Measurements from ENCODE around the gene ADPRHL1. TPM values are rescaled to one million over a fixed set of nuclear protein-coding genes. Genes with fewer than 3 reads are reported as not detected.

ADPRHL1 gene
- polyA plus RNA-seq, 3 donors from 2014 or later = 0.14 to 0.36 TPM; not detected in 1

DNA sequence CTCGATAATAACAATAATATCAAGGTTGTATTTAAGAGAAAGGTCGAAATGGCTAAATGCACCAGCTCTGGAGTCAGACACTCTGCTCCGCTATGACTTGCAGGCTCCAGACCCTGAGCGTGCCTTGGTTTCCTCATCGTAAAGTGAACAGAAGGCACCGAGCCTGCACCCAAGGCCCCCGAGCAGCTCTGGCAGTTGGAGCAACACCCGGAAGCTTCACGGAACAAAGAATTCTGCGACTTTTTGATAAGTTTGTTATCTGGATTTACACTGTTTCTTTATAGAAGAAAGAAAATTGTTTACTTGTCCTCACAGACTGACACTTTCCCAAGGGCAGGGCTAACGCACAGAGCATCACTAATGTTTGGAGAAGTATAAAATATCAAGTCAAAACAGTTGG lies 93.7 kb downstream of the ADPRHL1 start:
- no peaks in the 10 kb centered on the region for H3K36me3 Mint-ChIP-seq
- no peak overlapping the region for H3K27ac Mint-ChIP-seq
- H3K9me3 Mint-ChIP-seq = no peaks in the 10 kb centered on the region
- H3K4me3 Mint-ChIP-seq = no peak overlapping the region
- H3K4me1 Mint-ChIP-seq = peaks cover 0 to 2% of the 10 kb centered on the region in 2 donors
- H3K27me3 Mint-ChIP-seq (ENCODE audit: low read depth in 3 of 3) = peaks cover 6 to 11% (median 7%) of the 10 kb centered on the region in 3 donors
- DNase-seq = no peak

- no peak for DNase-seq
- Mint-ChIP-seq H3K4me1 (peaks cover 0 to 2% of the 10 kb centered on the region in 2 donors), H3K36me3 (no peaks in the 10 kb centered on the region)
Measured at GRCh38 chr13:113358653-113359190, 94.6 kb downstream of the ADPRHL1 start.

DNA sequence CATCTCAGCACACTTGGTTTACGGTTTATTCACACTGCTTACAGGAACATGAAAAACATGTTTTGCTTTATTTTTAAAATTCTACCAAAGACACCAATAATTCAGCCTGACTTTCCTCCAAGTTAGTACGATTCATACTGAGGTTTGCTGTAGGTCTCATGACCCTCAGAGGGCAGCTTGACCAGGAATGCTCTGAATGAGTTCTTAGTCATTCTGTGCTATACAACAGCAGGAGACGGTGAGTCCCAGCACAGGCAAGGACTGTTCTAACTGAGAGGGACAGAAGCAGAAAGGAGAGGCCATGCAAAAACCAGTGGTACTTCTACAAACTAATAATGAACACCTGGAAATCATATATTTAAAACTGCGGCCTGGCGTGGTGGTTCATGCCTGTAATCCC lies 95.8 kb downstream of the ADPRHL1 start:
- H3K4me1 Mint-ChIP-seq = peaks cover 0 to under 1% of the 10 kb centered on the region in 2 donors
- no peak overlapping the region for H3K27ac Mint-ChIP-seq
- H3K27me3 Mint-ChIP-seq (ENCODE audit: low read depth in 3 of 3) = peaks cover 4 to 6% (median 4%) of the 10 kb centered on the region in 3 donors
- no peaks in the 10 kb centered on the region for H3K9me3 Mint-ChIP-seq
- no peak for DNase-seq
- no peaks in the 10 kb centered on the region for H3K36me3 Mint-ChIP-seq
- H3K4me3 Mint-ChIP-seq = no peak overlapping the region

More at GRCh38 chr13:113358653-113359190, 94.6 kb downstream of the ADPRHL1 start:
- H3K4me3 Mint-ChIP-seq = no peak overlapping the region
- H3K9me3 Mint-ChIP-seq = no peaks in the 10 kb centered on the region
- no peak overlapping the region for H3K27ac Mint-ChIP-seq
- H3K27me3 Mint-ChIP-seq (ENCODE audit: low read depth in 3 of 3) = peaks cover 6 to 11% (median 7%) of the 10 kb centered on the region in 3 donors

- H3K4me1 Mint-ChIP-seq = no peaks in the 10 kb centered on the region
- no peak for DNase-seq
- H3K36me3 Mint-ChIP-seq = no peaks in the 10 kb centered on the region
- H3K9me3 Mint-ChIP-seq = no peaks in the 10 kb centered on the region
- H3K27ac Mint-ChIP-seq = no peak overlapping the region
- H3K27me3 Mint-ChIP-seq (ENCODE audit: low read depth in 3 of 3) = peaks cover 2 to 5% (median 3%) of the 10 kb centered on the region in 3 donors
- H3K4me3 Mint-ChIP-seq = no peak overlapping the region
Measured at GRCh38 chr13:113356596-113356995, 96.7 kb downstream of the ADPRHL1 start.

GRCh38 chr13:113355621-113356020 lies 97.7 kb downstream of the ADPRHL1 start:
- H3K27ac Mint-ChIP-seq = no peak overlapping the region
- no peak overlapping the region for H3K4me3 Mint-ChIP-seq
- no peak for DNase-seq
- H3K27me3 Mint-ChIP-seq (ENCODE audit: low read depth in 3 of 3) = peaks cover 2 to 7% (median 3%) of the 10 kb centered on the region in 3 donors
- no peaks in the 10 kb centered on the region for H3K36me3 Mint-ChIP-seq
- H3K4me1 Mint-ChIP-seq = no peaks in the 10 kb centered on the region
- no peaks in the 10 kb centered on the region for H3K9me3 Mint-ChIP-seq

DNA sequence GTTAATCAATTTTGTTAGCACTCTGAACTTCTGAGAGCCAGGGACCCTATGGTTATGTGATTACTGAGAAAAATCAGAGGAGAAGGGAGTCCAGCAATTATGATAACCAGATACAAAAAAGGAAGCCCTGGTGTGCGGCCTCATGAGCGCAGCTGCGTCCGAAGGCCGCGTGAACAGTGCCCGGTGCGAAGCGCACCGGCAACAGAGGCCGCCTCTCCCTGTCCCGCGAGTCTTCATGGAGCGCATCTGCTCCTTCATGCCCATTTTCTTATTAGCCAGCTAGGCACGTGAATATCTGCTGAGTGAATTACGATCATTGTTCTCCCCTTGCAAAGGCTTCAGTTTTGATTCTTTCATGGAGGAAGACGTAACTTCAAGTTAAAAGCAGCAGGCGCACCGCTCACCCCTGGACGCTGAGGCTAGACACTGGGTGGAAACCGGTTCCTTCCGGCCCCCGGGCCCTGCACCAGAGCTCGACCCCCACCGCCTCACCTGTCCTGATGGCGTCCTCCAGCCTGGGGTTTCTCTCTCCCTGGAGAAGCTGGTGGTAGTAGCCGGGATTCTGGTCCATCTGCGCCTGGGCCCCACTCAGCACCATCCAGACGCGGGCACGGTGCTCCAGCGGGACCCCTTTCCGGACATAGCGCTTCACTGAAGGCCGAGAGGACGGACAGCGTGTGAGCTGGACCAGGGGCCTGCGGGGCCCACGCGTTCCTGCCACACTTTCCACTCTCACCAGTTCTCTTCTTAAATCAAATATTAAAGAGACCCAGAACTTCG lies 98.3 kb downstream of the ADPRHL1 start:
- Mint-ChIP-seq H3K36me3 (no peaks in the 10 kb centered on the region), H3K27me3 (ENCODE audit: low read depth in 3 of 3) (peaks cover 0 to 7% (median 2%) of the 10 kb centered on the region in 3 donors), H3K4me3 (no peak overlapping the region), H3K4me1 (no peaks in the 10 kb centered on the region), H3K9me3 (no peaks in the 10 kb centered on the region), H3K27ac (no peak overlapping the region)
- DNase-seq = no peak

GRCh38 chr13:113353254-113353653 lies 100.0 kb downstream of the ADPRHL1 start:
- peaks cover 0 to 7% (median 2%) of the 10 kb centered on the region in 3 donors for H3K27me3 Mint-ChIP-seq (ENCODE audit: low read depth in 3 of 3)
- H3K4me3 Mint-ChIP-seq = no peak overlapping the region
- no peaks in the 10 kb centered on the region for H3K4me1 Mint-ChIP-seq
- no peaks in the 10 kb centered on the region for H3K36me3 Mint-ChIP-seq
- no peak overlapping the region for H3K27ac Mint-ChIP-seq
- H3K9me3 Mint-ChIP-seq = no peaks in the 10 kb centered on the region
- DNase-seq = no peak

- Mint-ChIP-seq H3K27me3 (ENCODE audit: low read depth in 3 of 3) (peaks cover 0 to 10% (median 2%) of the 10 kb centered on the region in 3 donors), H3K27ac (no peak overlapping the region), H3K4me3 (no peak overlapping the region), H3K9me3 (peaks cover 0 to 2% (median 0%) of the 10 kb centered on the region in 6 donors), H3K4me1 (no peaks in the 10 kb centered on the region), H3K36me3 (no peaks in the 10 kb centered on the region)
- no peak for DNase-seq
Measured at GRCh38 chr13:113351514-113352026, 101.7 kb downstream of the ADPRHL1 start.

- H3K27ac Mint-ChIP-seq = no peak overlapping the region
- peaks cover 0 to 10% (median 0%) of the 10 kb centered on the region in 3 donors for H3K27me3 Mint-ChIP-seq (ENCODE audit: low read depth in 3 of 3)
- no peak for DNase-seq
- H3K36me3 Mint-ChIP-seq = no peaks in the 10 kb centered on the region
- peaks cover 0 to 2% (median 0%) of the 10 kb centered on the region in 6 donors for H3K9me3 Mint-ChIP-seq
- H3K4me1 Mint-ChIP-seq = no peaks in the 10 kb centered on the region
- H3K4me3 Mint-ChIP-seq = no peak overlapping the region
Measured at GRCh38 chr13:113350938-113351335, 102.4 kb downstream of the ADPRHL1 start.

DNA sequence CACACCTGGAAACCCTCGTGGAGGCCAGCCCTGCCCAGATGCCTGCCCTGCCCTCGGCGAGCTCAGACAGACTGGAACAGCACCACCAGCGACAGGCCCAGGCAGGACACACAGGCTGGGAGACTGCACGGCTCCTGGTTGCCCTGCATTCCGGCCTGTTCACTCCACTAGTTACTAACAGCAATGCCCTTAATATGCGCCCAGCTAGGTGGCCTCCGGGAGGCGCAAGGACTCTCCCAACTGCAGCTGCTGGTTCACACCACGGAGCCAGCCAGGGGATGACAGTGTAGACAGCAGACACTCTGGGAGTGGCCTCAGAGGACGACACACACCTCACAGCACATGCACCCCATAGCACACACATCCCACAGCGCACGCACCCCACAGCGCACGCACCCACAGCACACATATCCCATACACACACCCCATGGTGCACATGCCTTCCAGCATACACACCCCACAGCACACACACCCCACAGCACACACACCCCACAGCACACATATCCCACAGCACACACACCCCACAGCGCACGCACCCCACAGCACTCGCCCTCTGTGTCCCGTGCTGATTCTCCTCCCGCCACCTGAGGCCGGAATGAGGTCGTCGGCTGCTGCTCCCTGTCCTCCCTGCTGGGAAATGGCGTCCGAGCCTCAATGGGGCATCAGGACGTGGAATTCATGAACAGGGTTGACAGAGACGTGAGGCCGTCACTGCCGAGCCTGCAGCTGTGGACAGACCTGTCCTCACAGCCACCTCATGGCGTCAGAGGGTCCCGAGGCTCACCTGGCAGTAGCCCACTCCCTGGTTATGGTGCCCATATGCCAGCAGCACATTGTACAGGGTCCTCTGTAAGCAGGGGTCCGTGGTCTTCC lies 103.0 kb downstream of the ADPRHL1 start:
- H3K27me3 Mint-ChIP-seq (ENCODE audit: low read depth in 3 of 3) = peaks cover 0 to 10% (median 0%) of the 10 kb centered on the region in 3 donors
- H3K4me1 Mint-ChIP-seq = no peaks in the 10 kb centered on the region
- H3K36me3 Mint-ChIP-seq = peaks cover 0 to 4% (median 0%) of the 10 kb centered on the region in 3 donors
- H3K27ac Mint-ChIP-seq = no peak overlapping the region
- no peak for DNase-seq
- H3K4me3 Mint-ChIP-seq = no peak overlapping the region
- H3K9me3 Mint-ChIP-seq = peaks cover 0 to 6% (median 5%) of the 10 kb centered on the region in 6 donors

Other genes starting within 250 kb of the ADPRHL1 start
- gene PCID2, start 244.8 kb downstream of the ADPRHL1 start, polyA plus RNA-seq = 10 to 100 TPM; 47.8 to 63.2 (median 60.2) TPM
- 10 to 100 TPM; 27.8 to 56.4 (median 53.3) TPM for gene CUL4A, start 243.9 kb downstream of the ADPRHL1 start, polyA plus RNA-seq
- 10 to 100 TPM; 23.4 to 48.9 (median 27.8) TPM for gene LAMP1, start 156.2 kb downstream of the ADPRHL1 start, polyA plus RNA-seq
- under 1 TPM in 1 of 3 donors, not detected in 2; 0.17 TPM for gene GRTP1, start 89.4 kb downstream of the ADPRHL1 start, polyA plus RNA-seq
- 10 to 100 TPM in 1 of 3 donors, 1 to 10 TPM in 2; 7.4 to 23.0 (median 7.6) TPM for gene DCUN1D2, start 37.2 kb upstream of the ADPRHL1 start, polyA plus RNA-seq
- 10 to 100 TPM; 25.2 to 39.3 (median 33.7) TPM for gene TFDP1, start 131.3 kb upstream of the ADPRHL1 start, polyA plus RNA-seq
- gene ATP4B, start 204.7 kb upstream of the ADPRHL1 start, polyA plus RNA-seq = not detected
- gene GRK1, start 213.7 kb upstream of the ADPRHL1 start, polyA plus RNA-seq = not detected

Data from immature natural killer cell (primary cell).